H1 (cell line): ENCODE data around the gene MYG1. TPM values are rescaled to one million over a fixed set of nuclear protein-coding genes. Genes with fewer than 3 reads are reported as not detected.
A peak's percentile ranks its signal among the peaks of the same experiment; 100 is the strongest.

Experiments
- BCL11A ChIP-seq, 2 experiments: IDR thresholded peaks; one replicate each; pipeline ENCODE4 v1.6.1; 2011; ENCODE audit warnings: low read depth in 2 of 2, low read length in 2 of 2, mild to moderate bottlenecking in 2 of 2
- CBX8 ChIP-seq: fragments of 300-800, 300-1000 bp; sonication (generic); IDR thresholded peaks from 2 replicates; pipeline ENCODE4 v1.7.1; 2016; ENCODE audit warnings: low read depth, low read length, borderline replicate concordance
- CHD1 ChIP-seq: IDR thresholded peaks from 2 replicates; pipeline ENCODE4 v1.6.1; 2012; ENCODE audit warnings: low read depth, low read length, improper control_type of control experiment
- CHD2 ChIP-seq: IDR thresholded peaks from 2 replicates; pipeline ENCODE4 v1.6.1; 2012; ENCODE audit warnings: low read length, improper control_type of control experiment
- FOSL1 ChIP-seq: IDR thresholded peaks from 2 replicates; pipeline ENCODE4 v1.6.1; 2011; ENCODE audit warnings: mild to moderate bottlenecking, low read depth, low read length, moderate library complexity; ENCODE audit not compliant: insufficient read depth
- POLR2AphosphoS5 ChIP-seq: IDR thresholded peaks from 2 replicates; pipeline ENCODE4 v1.6.1; 2011; ENCODE audit warnings: low read depth, low read length
- RBBP5 ChIP-seq: IDR thresholded peaks from 2 replicates; pipeline ENCODE4 v1.7.1; 2012; ENCODE audit warnings: low read depth, mild to moderate bottlenecking, inconsistent platforms, low read length, moderate library complexity, borderline replicate concordance
- SRF ChIP-seq: IDR thresholded peaks from 2 replicates; pipeline ENCODE4 v1.6.1; 2011; ENCODE audit warnings: mild to moderate bottlenecking, low read depth, low read length, moderate library complexity
- SUZ12 ChIP-seq: fragments of 200-600 bp; sonication (generic); IDR thresholded peaks from 2 replicates; pipeline ENCODE4 v1.6.1; 2012; ENCODE audit warnings: mild to moderate bottlenecking, inconsistent platforms, low read length, moderate library complexity, mixed read lengths
- polyA plus RNA-seq, 7 experiments: library from polyadenylated mRNA; depleted of rRNA in 3 of 7; stranded (reverse) in 5 of 7; unstranded in 2 of 7; fragments of >200 nt in 5 of 7; fragments of 200-250 nt in 2 of 7; gene quantifications; 1 replicate in 5 of 7; 2 replicates in 1 of 7; 4 replicates in 1 of 7; pipeline versions ENCODE4 v1.2.1 to v1.2.3, GENCODE V29; 2011 to 2013; ENCODE audit warnings: missing spikeins in 2 of 7, mixed read lengths in 2 of 7
- total RNA-seq: library from RNA; stranded (reverse); fragmentation: NEBNext Ultra II Directional; extraction: Animal tissue kit (Norgen Biotek cat#: 25700); gene quantifications from 2 replicates; pipeline ENCODE4 v1.2.1, GENCODE V29; 2021

MYG1 gene
- total and polyA plus RNA-seq, 2 of the 8 experiments (the other 6 are each of a cell fraction or from before 2014, with no cell fraction given) = 83.3 to 104 TPM

- 0 out of 2 replicates have a peak, but pooled peaks have one; percentile 78 for TF ChIP-seq RBBP5
- TF ChIP-seq SUZ12 = no peak
- peak; percentile 84 for TF ChIP-seq POLR2AphosphoS5
- no peak for TF ChIP-seq SRF
- TF ChIP-seq CHD1 = no peak
- peak; percentile 62; the same call in 1 of the 2 replicates for TF ChIP-seq CHD2
- no peak for TF ChIP-seq BCL11A (IDR thresholded peaks at IDR 0.05; ENCODE audit: low read depth in 2 of 2, low read length in 2 of 2)
- TF ChIP-seq FOSL1 = no peak
- no peak for TF ChIP-seq CBX8
These were observed at the start of gene MYG1 (continued) for GRCh38 chr12:53299454-53300180.
